OCI-LY7 (cell line): ENCODE measurements around the gene ARHGAP23. TPM values are rescaled to one million over a fixed set of nuclear protein-coding genes. Genes with fewer than 3 reads are reported as not detected.
"Not testable (repeated sequence)": the region's sequence is repeated elsewhere in the genome, so short reads cannot be mapped to it uniquely, and the experiment has no call there.

Source experiments
- BruUV-seq: library from RNA; stranded (reverse); fragments of 400-500 nt; replicated peaks from 2 replicates; lab custom pipeline; 2021; lab: Mats Ljungman, UMichigan
- CTCF ChIA-PET: fragments of 300-600 bp; sonication (Branson Sonifier 250); formaldehyde crosslinking; loops from one replicate; lab custom pipeline; 2022; ENCODE audit warnings: antibody characterized with exemption; ENCODE audit not compliant: unreplicated experiment; lab: Charles Lee
- POLR2A ChIA-PET: fragments of 300-600 bp; sonication (Branson Sonifier 250); formaldehyde crosslinking; loops from one replicate; lab custom pipeline; 2022; ENCODE audit warnings: antibody characterized with exemption; lab: Charles Lee
- DNase-seq: peaks from one replicate; pipeline ENCODE4 v3.0.0-alpha.2; 2015; ENCODE audit warnings: low spot score
- H2AFZ ChIP-seq: fragments of 200-600 bp; sonication (generic), shearing (Covaris generic); 2 replicates; pipeline ENCODE4 v1.6.1; 2014; ENCODE audit warnings: mild to moderate bottlenecking, antibody characterized with exemption, low read length, moderate library complexity
- H3K27ac ChIP-seq: fragments of 200-600 bp; sonication (generic); 2 replicates; pipeline ENCODE4 v1.5.1; 2014; ENCODE audit warnings: mixed run types, low read depth, mild to moderate bottlenecking, moderate library complexity, low read length, inconsistent platforms; ENCODE audit not compliant: poor library complexity, severe bottlenecking
- H3K36me3 ChIP-seq: fragments of 200-600 bp; sonication (generic); 2 replicates; pipeline ENCODE4 v1.6.1; 2014; ENCODE audit warnings: mild to moderate bottlenecking, antibody characterized with exemption, low read length, moderate library complexity, mixed read lengths; ENCODE audit not compliant: insufficient read depth
- H3K4me1 ChIP-seq: fragments of 200-600 bp; sonication (generic); 2 replicates; pipeline ENCODE4 v1.5.1; 2014; ENCODE audit warnings: mild to moderate bottlenecking, low read length; ENCODE audit not compliant: insufficient read depth, poor library complexity, severe bottlenecking
- H3K4me2 ChIP-seq: fragments of 200-600 bp; sonication (generic); 2 replicates; pipeline ENCODE4 v1.6.1; 2014; ENCODE audit warnings: mild to moderate bottlenecking, low read length
- H3K4me3 ChIP-seq: fragments of 200-600 bp; sonication (generic); 2 replicates; pipeline ENCODE4 v1.5.1; 2014; ENCODE audit warnings: mild to moderate bottlenecking, low read depth, low read length; ENCODE audit not compliant: poor library complexity, severe bottlenecking
- H3K79me2 ChIP-seq: fragments of 200-600 bp; sonication (generic); 2 replicates; pipeline ENCODE4 v1.6.1; 2016; ENCODE audit warnings: low read depth, mild to moderate bottlenecking, low read length, moderate library complexity, mixed read lengths; ENCODE audit not compliant: insufficient read depth
- H3K9me2 ChIP-seq: fragments of 200-600 bp; sonication (generic); 2 replicates; pipeline ENCODE4 v1.6.1; 2016; ENCODE audit warnings: mild to moderate bottlenecking, low read length, mixed read lengths; ENCODE audit not compliant: insufficient read depth
- H3K9me3 ChIP-seq: fragments of 200-600 bp; sonication (generic); 2 replicates; pipeline ENCODE4 v1.6.1; 2014; ENCODE audit warnings: mild to moderate bottlenecking, mixed run types, low read length, mixed read lengths
- H4K20me1 ChIP-seq: fragments of 200-600 bp; sonication (generic); 2 replicates; pipeline ENCODE4 v1.6.1; 2014; ENCODE audit warnings: mild to moderate bottlenecking, antibody characterized with exemption, low read length, moderate library complexity, mixed read lengths; ENCODE audit not compliant: insufficient read depth
- EZH2phosphoT487 ChIP-seq: fragments of 200-600 bp; sonication (generic); IDR thresholded peaks from 2 replicates; pipeline ENCODE4 v1.6.1; 2018; ENCODE audit warnings: low read depth, borderline replicate concordance, mild to moderate bottlenecking, mixed run types, antibody characterized with exemption, low read length, moderate library complexity, mixed read lengths
- intact Hi-C: fragments of 100-400 bp; cut with micrococcal nuclease; formaldehyde crosslinking; loops from one replicate; pipeline ENCODE4 v1.10.0; 2022; ENCODE audit not compliant: unreplicated experiment
- total RNA-seq, 2 experiments: library from RNA; depleted of rRNA in 1 of 2; stranded (reverse); fragments of >200 nt in 1 of 2; shearing (Covaris generic) in 1 of 2; gene quantifications; 2 replicates each; pipeline ENCODE4 v1.2.3, GENCODE V29; 2014 to 2022
- TF ChIP-seq, protein P1 (sequence below): fragments of 200-600 bp; sonication (generic); conservative IDR thresholded peaks from 2 replicates; pipeline ENCODE4 v1.5.1; 2014; ENCODE audit warnings: mild to moderate bottlenecking, antibody characterized with exemption, low read length, moderate library complexity, mixed read lengths

Gene ARHGAP23
- total RNA-seq, 2 experiments from 2014 or later = 16.3 to 18.6 TPM

DNA sequence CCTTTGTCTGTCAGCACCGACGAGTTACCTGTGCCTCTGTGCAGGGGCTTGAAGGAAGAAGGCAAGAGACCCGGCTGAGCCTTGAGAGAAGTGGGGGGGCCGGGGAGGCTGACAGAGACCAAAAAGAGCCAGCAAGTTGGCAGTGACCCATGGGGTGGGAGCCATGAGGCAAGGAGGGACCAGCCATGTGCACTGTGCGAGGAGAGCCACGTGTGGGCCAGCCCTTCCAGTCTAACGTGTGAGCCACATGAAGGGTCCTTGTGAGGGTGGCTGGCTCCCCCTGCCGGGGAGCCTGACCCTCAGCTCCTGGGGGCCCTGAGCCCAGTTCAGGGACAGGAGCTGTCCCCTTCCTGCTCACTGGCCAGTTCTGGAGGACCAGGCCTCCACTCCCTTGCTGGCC lies 46.4 kb downstream of the ARHGAP23 start:
- peak; percentile 60 for DNase-seq
- H2AFZ ChIP-seq, H3K4me3 ChIP-seq, H3K4me2 ChIP-seq, H3K9me2 ChIP-seq, CTCF ChIA-PET, POLR2A ChIA-PET, H3K4me1 ChIP-seq, H3K36me3 ChIP-seq, H3K27ac ChIP-seq, H4K20me1 ChIP-seq, BruUV-seq, H3K9me3 ChIP-seq, H3K79me2 ChIP-seq: not testable (repeated sequence)
- intact Hi-C loops = loop anchor here (2.0 kb wide), 1 partner anchor 52 kb away; no protein-coding TSS in a partner anchor
- TF ChIP-seq, protein P1, sequence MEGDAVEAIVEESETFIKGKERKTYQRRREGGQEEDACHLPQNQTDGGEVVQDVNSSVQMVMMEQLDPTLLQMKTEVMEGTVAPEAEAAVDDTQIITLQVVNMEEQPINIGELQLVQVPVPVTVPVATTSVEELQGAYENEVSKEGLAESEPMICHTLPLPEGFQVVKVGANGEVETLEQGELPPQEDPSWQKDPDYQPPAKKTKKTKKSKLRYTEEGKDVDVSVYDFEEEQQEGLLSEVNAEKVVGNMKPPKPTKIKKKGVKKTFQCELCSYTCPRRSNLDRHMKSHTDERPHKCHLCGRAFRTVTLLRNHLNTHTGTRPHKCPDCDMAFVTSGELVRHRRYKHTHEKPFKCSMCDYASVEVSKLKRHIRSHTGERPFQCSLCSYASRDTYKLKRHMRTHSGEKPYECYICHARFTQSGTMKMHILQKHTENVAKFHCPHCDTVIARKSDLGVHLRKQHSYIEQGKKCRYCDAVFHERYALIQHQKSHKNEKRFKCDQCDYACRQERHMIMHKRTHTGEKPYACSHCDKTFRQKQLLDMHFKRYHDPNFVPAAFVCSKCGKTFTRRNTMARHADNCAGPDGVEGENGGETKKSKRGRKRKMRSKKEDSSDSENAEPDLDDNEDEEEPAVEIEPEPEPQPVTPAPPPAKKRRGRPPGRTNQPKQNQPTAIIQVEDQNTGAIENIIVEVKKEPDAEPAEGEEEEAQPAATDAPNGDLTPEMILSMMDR = peak; percentile 60

DNA sequence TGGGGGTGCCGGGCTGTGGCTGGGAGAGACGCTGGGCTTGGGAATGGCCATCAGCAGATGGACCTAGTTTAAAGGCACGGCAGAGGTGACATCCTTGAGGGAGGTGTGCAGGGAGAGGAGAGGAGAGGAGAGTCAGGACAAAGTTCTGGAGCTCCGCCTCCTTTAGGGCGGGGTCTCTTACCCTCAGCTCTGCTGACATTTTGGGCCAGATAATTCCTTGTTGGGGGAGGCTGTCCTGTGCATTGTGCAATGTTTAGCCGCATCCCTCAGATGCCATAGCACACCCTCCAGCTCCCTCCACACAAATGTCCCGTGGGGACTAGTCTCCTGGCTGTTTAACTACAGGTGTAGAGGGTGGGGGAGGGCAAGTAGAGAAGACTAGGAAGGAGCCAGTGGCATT lies 48.3 kb downstream of the ARHGAP23 start:
- no peaks in the 10 kb centered on the region for H4K20me1 ChIP-seq
- intact Hi-C loops = no loop called here
- BruUV-seq = no TSS peak
- H3K4me2 ChIP-seq = no peak overlapping the region
- no peaks in the 10 kb centered on the region for H3K9me3 ChIP-seq
- H2AFZ ChIP-seq = no peak overlapping the region
- no peaks in the 10 kb centered on the region for H3K36me3 ChIP-seq
- no peaks in the 10 kb centered on the region for H3K4me1 ChIP-seq
- DNase-seq = no peak
- H3K9me2 ChIP-seq = no peaks in the 10 kb centered on the region
- H3K4me3 ChIP-seq = no peak overlapping the region
- H3K27ac ChIP-seq = no peak overlapping the region
- TF ChIP-seq, protein P1 = no peak
- TF ChIP-seq EZH2phosphoT487 = no peak
- POLR2A ChIA-PET = no interaction called here
- no peaks in the 10 kb centered on the region for H3K79me2 ChIP-seq
- CTCF ChIA-PET = no interaction called here

DNA sequence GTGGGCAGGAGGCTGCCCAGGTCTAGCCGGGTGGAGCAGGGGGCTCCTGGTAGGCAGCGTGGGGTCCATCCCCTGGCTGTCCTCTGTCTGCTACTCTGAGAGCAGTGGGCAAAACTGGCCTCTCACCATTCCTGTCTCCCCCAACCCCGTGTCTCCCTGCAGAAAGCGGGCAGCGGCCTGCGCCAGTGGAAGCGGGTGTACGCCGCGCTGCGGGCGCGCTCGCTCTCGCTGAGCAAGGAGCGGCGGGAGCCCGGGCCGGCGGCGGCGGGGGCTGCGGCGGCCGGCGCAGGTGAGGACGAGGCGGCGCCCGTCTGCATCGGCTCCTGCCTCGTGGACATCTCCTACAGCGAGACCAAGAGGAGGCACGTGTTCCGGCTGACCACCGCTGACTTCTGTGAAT lies 49.2 kb downstream of the ARHGAP23 start:
- H3K36me3 ChIP-seq, H3K4me3 ChIP-seq, intact Hi-C loops, POLR2A ChIA-PET, H3K4me2 ChIP-seq, BruUV-seq, H3K9me2 ChIP-seq, H3K9me3 ChIP-seq, CTCF ChIA-PET, DNase-seq, H3K79me2 ChIP-seq, H2AFZ ChIP-seq, H3K27ac ChIP-seq, H4K20me1 ChIP-seq, H3K4me1 ChIP-seq: not testable (repeated sequence)

- H3K4me1 ChIP-seq, H3K4me2 ChIP-seq, H3K4me3 ChIP-seq, H3K27ac ChIP-seq, BruUV-seq, H3K9me2 ChIP-seq, H3K9me3 ChIP-seq, H2AFZ ChIP-seq, intact Hi-C loops, DNase-seq, H3K36me3 ChIP-seq, CTCF ChIA-PET, POLR2A ChIA-PET, H3K79me2 ChIP-seq, H4K20me1 ChIP-seq: not testable (repeated sequence)
These were observed 49.7 kb downstream of the ARHGAP23 start for GRCh38 chr17:38477951-38478350.

DNA sequence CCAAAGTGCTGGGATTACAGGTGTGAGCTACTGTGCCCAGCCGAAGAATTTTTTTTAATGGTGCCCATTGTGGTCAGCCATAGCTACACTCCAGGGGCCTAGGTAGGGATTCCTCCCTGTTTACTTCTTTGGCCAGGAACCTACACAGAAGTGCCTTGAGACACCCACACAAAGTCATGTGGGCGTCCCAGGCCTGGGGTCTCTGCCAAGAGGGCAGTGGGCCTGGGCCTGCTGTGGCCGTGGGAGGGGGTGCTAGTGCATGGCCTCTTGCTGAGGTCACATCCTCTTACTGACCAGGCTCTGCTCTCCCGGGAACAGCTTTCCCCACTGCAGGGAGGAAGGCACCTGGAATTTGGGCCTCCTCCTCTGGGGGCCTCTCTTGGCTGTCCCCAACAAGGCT lies 50.4 kb downstream of the ARHGAP23 start:
- H4K20me1 ChIP-seq, H3K4me1 ChIP-seq, H3K4me2 ChIP-seq, CTCF ChIA-PET, POLR2A ChIA-PET, H2AFZ ChIP-seq, H3K4me3 ChIP-seq, H3K9me2 ChIP-seq, DNase-seq, H3K9me3 ChIP-seq, BruUV-seq, H3K79me2 ChIP-seq, H3K36me3 ChIP-seq, H3K27ac ChIP-seq, intact Hi-C loops: not testable (repeated sequence)
